ENCODE measurements around the gene NPDC1.
A peak's percentile ranks its signal among the peaks of the same experiment; 100 is the strongest.
"Not testable (repeated sequence)": the region's sequence is repeated elsewhere in the genome, so short reads cannot be mapped to it uniquely, and the experiment has no call there.

The NPDC1 gene

DNA sequence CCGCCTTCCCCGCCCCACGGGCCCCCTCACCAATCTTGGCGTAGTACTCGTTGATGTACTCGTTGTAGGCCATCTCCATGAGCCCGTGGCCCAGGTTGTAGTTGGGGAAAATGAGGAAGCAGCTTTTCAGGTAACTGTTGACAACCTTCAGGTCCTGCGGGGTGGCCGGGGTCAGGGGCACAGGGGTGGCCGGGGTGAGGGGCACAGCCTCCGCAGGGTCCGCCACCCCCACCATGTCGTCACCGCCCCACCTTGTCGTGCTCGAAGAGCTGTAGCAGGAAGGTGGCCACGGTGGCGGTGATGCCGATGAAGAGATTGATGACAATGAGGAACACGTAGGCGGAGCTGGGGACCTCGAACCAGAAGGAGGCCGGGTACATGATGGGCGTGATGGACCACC is 34.8 kb downstream of the NPDC1 start:
- no peak for DNase-seq (ENCODE audit: low read depth)

DNA sequence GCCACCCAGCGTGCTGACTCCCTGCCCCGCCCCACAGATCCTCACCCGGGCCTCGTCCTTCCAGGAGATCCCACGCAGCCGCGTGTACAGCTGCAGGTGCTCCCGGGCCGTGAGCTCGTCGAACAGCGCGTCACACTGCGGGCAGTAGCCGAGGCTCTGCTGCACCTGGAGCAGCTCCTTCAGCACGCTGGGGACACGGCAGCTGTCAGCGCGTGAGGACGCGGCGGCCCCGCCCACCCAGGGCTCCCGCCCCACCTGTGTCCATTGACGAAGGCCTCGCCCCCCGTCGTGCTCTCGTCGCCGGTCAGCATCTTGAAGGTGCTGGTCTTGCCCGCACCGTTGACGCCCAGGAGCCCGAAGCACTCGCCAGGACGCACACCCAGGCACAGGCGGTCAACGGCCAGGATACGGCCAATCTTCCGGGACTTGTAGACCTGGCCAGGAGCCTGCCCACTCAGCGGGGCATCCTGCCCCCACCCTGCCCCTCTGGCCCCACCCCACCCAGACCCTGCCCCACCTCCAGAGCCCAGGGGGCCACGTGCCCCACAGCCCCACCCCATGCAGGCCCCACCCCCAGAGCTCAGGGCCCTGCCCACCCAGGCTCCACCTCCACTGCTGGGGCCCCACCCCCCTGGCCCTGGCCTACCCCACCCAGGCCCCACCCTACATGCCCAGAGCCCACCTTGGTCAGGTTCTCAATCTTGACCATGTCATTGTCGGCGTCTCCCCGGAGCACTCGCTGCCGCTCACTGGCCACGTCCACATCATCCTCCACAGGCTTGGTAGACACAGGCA is 35.8 kb downstream of the NPDC1 start:
- no peak for DNase-seq (ENCODE audit: low read depth)

DNA sequence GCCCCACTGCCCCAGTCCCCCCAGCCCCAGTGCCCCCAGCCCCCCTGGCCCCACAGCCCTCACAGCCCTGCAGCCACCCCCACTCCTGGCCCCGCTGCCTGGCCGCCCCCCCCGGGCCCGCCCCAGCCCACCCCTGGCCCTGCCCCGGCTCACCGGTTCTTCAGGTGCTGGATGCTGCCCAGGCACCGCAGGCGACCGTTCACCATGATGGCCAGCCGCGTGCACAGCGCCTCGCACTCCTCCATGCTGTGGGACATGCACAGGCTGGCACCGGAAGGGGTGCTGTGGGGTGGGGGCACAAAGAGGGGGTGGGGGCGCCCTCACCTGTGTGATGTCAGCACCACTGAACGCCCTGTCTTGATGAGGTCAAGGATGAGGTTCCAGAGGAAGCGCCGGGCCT is 36.8 kb downstream of the NPDC1 start:
- no peak for DNase-seq (ENCODE audit: low read depth)

DNA sequence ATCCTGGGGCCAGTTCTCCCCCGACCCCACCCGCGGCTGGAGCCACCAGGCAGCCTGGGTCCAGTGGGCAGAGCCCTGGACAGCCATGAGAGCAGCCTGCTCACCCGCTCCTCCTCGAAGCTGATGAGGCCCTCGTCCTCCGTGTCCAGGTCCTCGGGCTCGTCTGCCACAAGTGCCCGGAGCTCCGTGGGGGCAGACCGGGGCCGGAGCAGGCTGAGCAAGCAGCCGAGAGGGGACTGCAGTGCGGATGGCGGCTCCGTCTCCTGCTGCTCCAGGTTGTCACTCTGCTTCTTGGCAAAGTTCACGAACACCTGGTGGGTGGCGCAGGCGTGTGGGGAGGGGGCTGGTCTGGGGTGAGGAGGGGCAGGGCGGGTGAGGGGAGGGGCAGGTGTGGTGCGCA is 37.7 kb downstream of the NPDC1 start:
- DNase-seq (ENCODE audit: low read depth), result no peak

GRCh38 chr9:137007816-137008270 is 38.1 kb downstream of the NPDC1 start:
- DNase-seq (ENCODE audit: low read depth), result no peak

DNA sequence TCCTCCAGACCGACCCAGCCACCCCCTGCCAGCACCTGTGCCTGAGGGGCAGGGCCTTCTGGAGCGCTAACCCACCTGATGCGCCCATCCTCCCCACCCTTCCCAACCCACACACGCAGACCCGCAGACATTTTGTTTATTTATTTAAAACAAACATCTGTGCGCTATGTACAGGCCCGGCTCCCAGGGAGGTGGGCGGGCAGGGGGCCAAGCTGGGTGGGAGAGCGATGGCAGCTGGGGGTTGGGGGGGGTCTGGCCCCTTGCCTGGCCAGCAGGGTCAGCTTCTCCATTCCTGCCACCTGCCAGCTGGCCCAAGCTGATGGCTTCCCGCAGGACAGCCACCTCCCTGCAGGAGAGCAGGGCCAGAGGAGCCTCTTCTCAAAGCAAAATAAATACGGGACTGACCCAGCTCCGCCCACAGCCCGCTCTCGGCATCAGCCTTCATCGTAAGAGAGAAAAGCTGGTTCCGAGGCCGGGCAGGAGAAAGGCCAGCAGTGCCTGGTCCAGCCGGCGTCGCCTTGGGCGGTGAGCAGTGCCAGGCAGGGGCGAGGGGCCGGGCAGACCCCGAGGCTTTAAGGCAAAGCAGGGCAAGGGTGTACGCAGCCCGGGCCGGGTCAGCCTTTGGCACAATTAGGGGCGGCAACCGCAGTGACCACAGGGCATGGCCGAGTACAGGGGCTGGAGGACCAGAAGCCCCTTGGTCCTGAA is 38.7 kb downstream of the NPDC1 start:
- no peak for DNase-seq (ENCODE audit: low read depth)

DNA sequence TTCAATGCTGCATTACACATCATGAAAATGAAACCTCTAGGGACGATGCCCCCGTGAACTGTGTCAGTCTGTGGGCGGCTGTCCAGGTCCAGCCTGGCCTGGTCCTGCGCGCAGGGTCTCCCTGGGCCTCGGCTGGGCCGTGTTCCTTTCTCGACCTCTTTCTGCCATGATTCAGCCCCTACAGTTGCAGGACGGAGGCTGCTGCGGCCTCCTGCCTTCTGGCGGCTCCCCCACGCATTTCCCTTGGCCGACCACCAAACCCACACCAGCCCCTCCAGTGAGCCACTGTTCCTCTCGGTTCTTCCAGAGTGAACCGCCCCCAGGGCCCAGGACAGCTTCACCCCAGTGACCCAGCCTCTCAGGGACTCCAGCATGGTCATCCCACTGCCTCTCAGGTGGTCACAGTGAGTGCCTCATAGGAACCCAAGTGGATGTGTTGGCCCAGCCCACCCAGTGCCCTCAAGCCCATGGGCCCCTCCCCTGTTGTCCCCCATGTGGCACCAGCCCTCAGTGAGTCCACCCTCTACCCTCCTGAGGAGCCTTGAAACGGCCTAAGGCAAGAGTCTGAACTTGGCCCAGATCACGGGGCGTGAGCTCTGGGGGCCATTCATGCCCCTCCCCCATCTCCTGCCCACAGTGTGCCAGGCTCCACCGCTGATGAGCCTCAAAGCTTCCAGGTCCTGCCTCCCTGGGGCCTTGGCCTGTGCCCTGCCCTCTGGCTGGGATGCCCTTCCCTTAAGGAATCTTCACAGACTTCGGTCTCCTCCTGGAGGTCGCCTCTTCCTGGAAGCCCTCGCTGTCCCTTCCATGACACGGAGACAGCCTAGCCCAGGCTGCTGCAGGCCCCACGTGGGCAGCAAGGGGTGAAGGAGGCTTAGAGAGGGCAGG is 39.6 kb downstream of the NPDC1 start:
- no peak for DNase-seq (ENCODE audit: low read depth)

DNA sequence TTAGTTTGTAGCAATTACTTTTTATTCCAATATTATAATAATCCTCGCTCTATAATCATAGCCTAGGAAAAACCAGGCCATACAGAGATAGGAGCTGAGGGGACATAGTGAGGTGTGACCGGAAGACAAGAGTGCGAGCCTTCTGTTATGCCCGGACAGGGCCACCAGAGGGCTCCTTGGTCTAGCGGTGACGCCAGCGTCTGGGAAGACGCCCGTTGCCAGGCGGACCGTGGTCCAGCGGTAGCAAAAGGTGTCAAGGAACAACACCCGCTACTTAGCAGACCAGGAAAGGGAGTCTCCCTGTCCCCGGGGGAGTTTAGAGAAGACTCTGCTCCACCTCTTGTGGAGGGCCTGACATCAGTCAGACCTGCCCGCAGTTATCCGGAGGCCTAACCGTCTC is 41.7 kb downstream of the NPDC1 start:
- DNase-seq (ENCODE audit: low read depth), result not testable (repeated sequence)

DNA sequence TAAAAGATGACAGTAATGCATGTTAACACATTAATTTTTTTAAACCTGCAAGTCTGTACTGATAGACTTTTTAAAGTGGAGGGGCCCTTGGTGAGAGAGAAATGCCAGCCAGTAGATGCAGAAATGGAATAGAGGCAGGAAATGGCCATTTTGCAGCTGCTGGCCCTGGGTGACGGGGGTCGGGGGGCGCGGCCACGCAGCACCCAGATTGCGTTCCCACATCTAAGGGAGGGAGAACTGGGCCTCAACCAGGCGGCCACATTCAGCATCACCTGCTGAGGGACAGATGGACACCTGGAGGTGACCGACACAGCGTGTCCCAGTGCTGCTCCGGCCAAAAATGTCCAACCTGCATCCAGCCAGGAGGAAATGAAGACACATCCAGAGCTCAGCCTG is 43.3 kb downstream of the NPDC1 start:
- DNase-seq (ENCODE audit: low read depth), result no peak

- DNase-seq (ENCODE audit: low read depth), result no peak
Observed at GRCh38 chr9:137001857-137002645, 43.9 kb downstream of the NPDC1 start.

DNA sequence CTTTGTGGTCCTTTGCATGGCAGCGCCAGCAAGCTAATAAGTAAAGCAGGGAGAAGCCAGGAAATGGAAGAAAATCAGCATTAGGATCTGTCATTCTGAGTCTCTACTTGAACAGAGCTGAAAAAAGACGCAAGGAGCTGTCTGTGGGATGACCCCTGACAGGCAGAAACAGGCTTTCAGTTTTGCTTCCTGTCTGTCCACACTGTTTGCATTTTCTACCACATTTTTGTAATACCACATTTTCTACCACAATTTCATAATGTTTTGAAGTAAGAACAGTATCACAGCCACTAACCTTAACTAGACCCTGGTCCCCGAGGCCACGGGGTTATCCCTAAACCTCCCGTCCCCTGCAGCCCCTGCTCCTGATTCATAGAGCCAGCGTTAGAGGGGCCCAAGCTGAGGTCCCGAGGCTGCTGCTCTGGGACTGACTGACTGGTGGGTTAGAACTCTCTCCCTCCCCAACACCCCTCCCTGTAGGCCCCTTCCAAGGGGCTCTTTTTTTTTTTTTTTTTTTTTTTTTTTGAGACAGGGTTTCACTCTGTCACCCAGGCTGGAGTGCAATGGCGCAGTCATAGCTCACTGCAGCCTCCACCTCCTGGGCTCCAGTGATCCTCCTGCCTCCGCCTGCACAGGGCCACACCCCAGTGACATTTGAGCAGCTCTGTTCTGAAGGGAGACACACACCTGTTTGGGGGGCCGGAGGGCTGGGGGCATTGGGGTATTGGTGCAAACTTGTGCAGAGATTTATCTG is 45.6 kb downstream of the NPDC1 start:
- DNase-seq (ENCODE audit: low read depth), result peak; percentile 50

DNA sequence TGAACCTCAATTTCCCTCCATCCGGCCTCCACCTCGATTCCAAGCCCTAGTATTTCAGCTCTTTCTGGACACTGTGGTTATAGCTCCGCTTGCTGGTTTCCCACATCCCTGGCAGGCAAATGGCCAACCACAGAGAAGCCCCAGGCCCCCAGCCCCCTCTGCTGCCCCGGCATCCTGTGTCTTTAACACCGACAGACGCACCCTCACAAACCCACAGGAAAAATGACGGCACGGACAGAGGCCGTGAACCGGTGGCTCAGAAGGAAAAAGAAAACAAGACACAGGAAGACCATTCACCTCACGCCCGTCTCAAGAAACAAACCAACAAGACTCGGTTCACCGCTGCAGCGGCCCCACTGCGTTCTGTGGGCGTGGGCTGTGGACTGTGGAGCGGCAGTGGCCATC is 48.1 kb downstream of the NPDC1 start:
- no peak for DNase-seq (ENCODE audit: low read depth)

DNA sequence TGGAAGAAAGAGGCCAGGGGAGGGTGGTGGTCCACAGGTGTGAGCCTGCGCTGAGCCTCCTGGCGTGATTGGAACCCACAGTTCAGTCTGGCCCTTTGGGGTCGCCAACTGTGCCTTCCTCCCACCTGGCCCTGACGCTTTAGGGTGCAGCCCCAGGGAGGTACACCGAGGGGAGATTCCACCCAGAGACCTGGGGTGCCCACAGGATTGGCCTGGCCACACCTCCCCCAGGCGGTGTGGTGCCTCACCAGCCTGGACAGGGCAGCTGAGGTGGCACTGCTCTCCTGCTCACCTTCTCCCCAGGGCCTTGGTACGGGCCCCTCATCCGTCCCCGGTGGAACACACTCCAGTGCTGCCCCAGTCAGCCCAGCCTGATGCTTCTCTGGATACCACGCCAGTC is 48.6 kb downstream of the NPDC1 start:
- no peak for DNase-seq (ENCODE audit: low read depth)

DNA sequence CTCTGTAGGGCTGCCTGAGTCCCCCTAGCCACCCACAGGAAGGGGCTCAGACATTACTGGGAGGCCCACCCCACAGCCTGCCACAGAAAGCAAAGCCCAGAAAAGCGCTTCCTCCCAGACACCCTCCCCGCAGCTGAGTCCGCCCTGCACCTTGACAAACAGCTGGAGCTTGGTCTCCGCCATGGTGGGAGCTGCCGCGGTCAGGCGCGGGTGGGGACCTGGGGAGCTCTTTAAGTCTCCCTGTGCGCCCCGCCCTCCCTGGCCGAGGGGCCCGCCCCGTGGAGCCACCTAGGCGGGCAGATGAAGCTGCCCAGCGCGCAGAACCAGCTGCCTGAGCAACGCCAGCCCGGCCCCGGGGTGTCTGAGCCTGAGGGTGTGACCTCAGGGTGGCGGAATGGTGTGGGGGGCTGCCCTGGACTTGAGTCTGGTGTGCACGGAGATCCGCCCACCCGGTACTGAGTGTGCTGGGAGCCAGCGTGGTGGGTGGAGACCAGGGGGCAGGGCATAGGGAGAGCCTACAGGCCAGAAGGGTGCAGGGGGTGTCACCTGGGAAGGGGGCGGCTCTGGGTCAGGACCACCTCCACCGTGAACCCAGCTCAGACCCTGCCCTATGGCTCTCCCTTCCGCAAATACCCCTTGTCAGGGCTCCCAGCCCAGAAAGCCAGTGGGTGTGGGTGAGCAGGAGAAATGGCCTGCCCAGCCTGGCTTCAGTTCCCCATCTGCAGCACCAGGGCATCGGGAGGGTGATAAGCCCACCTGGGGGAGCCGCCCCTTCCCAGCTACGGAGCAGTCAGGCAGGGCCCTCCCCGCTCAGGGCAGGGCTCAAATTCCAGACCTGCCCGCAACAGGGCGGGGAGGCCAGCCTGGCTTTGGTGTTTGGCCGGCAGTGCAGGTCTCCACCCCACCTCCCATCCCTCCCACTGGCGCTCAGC is 49.4 kb downstream of the NPDC1 start, which contains the start of gene CLIC3:
TSS of gene CLIC3 (minus strand) at position 208 of the 932 bp plus-strand sequence. CDS start at position 183, 25 bp downstream.
- DNase-seq (ENCODE audit: low read depth), result no peak

DNA sequence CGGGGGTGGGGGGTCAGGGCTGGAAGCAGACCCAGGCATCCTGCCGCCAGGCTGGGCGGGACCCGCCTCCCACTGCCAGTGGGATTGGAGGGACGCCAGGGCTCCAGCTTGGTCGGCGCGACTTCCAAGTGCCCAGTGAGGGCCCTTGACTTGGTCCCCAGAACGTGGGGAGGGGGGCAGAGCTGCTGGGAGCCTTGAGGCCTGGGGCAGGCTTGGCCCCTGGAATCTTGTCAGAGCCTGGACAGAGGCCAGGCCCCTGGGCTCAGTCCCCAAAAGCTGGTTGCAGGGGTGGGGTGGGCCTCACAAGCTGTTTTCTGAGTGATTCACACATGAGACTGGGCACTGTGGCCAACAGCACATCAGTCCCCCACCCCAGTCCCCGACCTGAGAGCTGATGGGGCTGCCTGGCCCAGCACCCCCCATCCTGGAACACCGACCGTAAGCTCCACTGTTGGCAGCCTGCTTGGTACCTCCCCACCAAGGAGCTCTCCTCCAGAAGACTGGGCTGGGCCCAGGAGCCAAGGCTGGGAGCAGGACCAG is 50.1 kb downstream of the NPDC1 start:
- no peak for DNase-seq (ENCODE audit: low read depth)

- no peak for DNase-seq (ENCODE audit: low read depth)
Observed at GRCh38 chr9:136995362-136995761, 50.6 kb downstream of the NPDC1 start.

DNA sequence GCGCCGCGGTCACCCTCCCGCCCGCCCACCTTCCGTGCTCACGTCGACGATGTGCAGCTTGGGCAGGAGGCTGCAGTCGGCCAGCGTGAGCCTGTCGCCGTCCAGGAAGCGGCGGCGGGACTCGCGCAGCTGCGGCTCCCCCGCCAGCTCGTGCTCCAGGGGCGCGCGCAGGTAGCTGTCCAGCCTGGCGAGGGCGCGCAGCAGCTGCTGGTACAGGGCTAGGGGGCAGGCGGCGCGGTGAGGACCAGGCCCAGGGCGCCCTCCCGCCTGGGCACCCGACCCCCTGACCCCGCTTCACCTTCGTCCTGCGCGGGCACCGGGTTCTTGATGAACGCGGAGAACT is 51.1 kb downstream of the NPDC1 start:
- DNase-seq (ENCODE audit: low read depth), result no peak

GRCh38 chr9:136994180-136994887 is 51.6 kb downstream of the NPDC1 start:
- DNase-seq (ENCODE audit: low read depth), result no peak

DNA sequence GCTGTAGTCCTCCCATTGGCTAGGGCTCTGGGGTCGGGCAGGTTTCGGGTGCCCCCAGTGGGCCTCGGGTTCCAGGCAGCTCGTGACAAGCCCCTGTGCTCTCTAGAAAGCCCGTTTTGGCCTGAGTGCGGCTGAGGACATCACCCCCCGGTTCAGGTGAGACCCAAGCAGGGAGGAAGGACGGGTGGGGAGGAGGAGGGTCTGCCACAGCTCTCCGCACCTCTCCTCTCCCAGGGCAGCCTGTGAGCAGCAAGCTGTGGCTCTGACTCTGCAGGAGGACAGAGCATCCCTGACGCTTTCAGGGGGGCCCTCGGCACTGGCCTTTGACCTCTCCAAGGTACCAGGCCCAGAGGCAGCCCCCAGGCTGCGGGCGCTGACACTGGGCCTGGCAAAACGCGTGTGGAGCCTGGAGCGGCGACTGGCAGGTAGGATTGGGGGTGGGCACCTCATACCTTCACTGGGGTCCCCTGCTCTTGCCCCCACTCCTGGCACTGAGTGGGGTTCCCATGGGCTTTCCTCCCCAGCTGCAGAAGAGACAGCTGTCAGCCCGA is 53.1 kb downstream of the NPDC1 start:
- no peak for DNase-seq (ENCODE audit: low read depth)
